Measurements from ENCODE around the gene MSRB3. TPM values are rescaled to one million over a fixed set of nuclear protein-coding genes. Genes with fewer than 3 reads are reported as not detected.

Gene MSRB3
- total RNA-seq = 100 to 1,000 TPM; 146 to 151 TPM
- long read RNA-seq, full-length matches to known transcripts = 251 of 285 reads
- long read RNA-seq, partial matches to known transcripts = 21 of 285 reads
- long read RNA-seq, other reads (novel, unspliced or antisense) = 13 of 285 reads

- DNase-seq (peak; percentile 84), ATAC-seq (peak; percentile 96 to 97)
- intact Hi-C loops (cut with DNase I) = no loop called here
These were observed at the start of gene MSRB3 for GRCh38 chr12:65278576-65279368. MSRB3 (plus strand) TSS chr12:65278683; CDS start chr12:65308580, 29,897 bp downstream.

- intact Hi-C loops (cut with DNase I) = loop anchor here in 1 of 2 donors (10.0 kb wide), 1 partner anchor 65 kb away; the partner anchor contains the start of gene LEMD3
- ATAC-seq = no peak
- no peak for DNase-seq
These were observed 49.0 kb upstream of the MSRB3 start for GRCh38 chr12:65229441-65229840.

- ATAC-seq (no peak), DNase-seq (no peak)
- intact Hi-C loops (cut with DNase I) = loop anchor here (5.0 to 10.0 kb wide), 2 partner anchors 338 to 345 kb away; no protein-coding TSS in a partner anchor
These were observed 45.9 kb upstream of the MSRB3 start for GRCh38 chr12:65232476-65233077.

GRCh38 chr12:65237153-65237552, 41.3 kb upstream of the MSRB3 start:
- no peak for ATAC-seq
- no peak for DNase-seq
- intact Hi-C loops (cut with DNase I) = loop anchor here in 1 of 2 donors (10.0 kb wide), 1 partner anchor 342 kb away; no protein-coding TSS in a partner anchor

- intact Hi-C loops (cut with DNase I) = loop anchor here in 1 of 2 donors (10.0 kb wide), 1 partner anchor 344 kb away; no protein-coding TSS in a partner anchor
These were observed 39.9 kb upstream of the MSRB3 start for GRCh38 chr12:65238609-65239008.

GRCh38 chr12:65248656-65249633, 29.5 kb upstream of the MSRB3 start:
- DNase-seq = no peak
- intact Hi-C loops (cut with DNase I) = no loop called here
- ATAC-seq = no peak

More at GRCh38 chr12:65238609-65239008, 39.9 kb upstream of the MSRB3 start:
- no peak for ATAC-seq
- DNase-seq = no peak

- no peak for DNase-seq
- intact Hi-C loops (cut with DNase I) = no loop called here
- ATAC-seq = no peak
These were observed 26.0 kb upstream of the MSRB3 start for GRCh38 chr12:65252515-65252914.

GRCh38 chr12:65257986-65258385, 20.5 kb upstream of the MSRB3 start:
- DNase-seq = no peak
- intact Hi-C loops (cut with DNase I) = no loop called here
- no peak for ATAC-seq

GRCh38 chr12:65259501-65259900, 19.0 kb upstream of the MSRB3 start:
- intact Hi-C loops (cut with DNase I) = no loop called here
- no peak for DNase-seq

GRCh38 chr12:65263777-65264176, 14.7 kb upstream of the MSRB3 start:
- ATAC-seq (no peak), DNase-seq (no peak)
- intact Hi-C loops (cut with DNase I) = no loop called here

More at GRCh38 chr12:65259501-65259900, 19.0 kb upstream of the MSRB3 start:
- no peak for ATAC-seq

- DNase-seq (no peak), ATAC-seq (no peak)
- intact Hi-C loops (cut with DNase I) = no loop called here
These were observed 12.1 kb upstream of the MSRB3 start for GRCh38 chr12:65266408-65266807.

GRCh38 chr12:65269603-65270002, 8.9 kb upstream of the MSRB3 start:
- intact Hi-C loops (cut with DNase I) = no loop called here
- ATAC-seq (no peak), DNase-seq (no peak)

- DNase-seq = no peak
- ATAC-seq = no peak
- intact Hi-C loops (cut with DNase I) = no loop called here
These were observed 3.7 kb upstream of the MSRB3 start for GRCh38 chr12:65274602-65275272.

GRCh38 chr12:65275627-65276026, 2.9 kb upstream of the MSRB3 start:
- DNase-seq (no peak), ATAC-seq (no peak)
- intact Hi-C loops (cut with DNase I) = no loop called here

GRCh38 chr12:65276916-65277530, 1.5 kb upstream of the MSRB3 start:
- ATAC-seq (no peak), DNase-seq (no peak)
- intact Hi-C loops (cut with DNase I) = no loop called here

- ATAC-seq (peak in 1 of 2 donors; percentile 8), DNase-seq (no peak)
- intact Hi-C loops (cut with DNase I) = no loop called here
These were observed 398 bp upstream of the MSRB3 start for GRCh38 chr12:65277994-65278575.

GRCh38 chr12:65279369-65280112, 1.1 kb downstream of the MSRB3 start:
- intact Hi-C loops (cut with DNase I) = no loop called here
- DNase-seq (no peak), ATAC-seq (peak; percentile 83 to 85)

Data from left cardiac atrium (tissue), 4 donors.